DOHH2 (cell line): ENCODE data around the gene ZNF366.
A peak's percentile ranks its signal among the peaks of the same experiment; 100 is the strongest.

Experiments used
- H3F3A ChIP-seq: fragments of 200-600 bp; sonication (generic), shearing (Covaris generic); 2 replicates; pipeline ENCODE4 v1.6.0; 2016; ENCODE audit warnings: antibody characterized with exemption, mild to moderate bottlenecking; ENCODE audit not compliant: control insufficient read depth, insufficient read depth
- H3K27ac ChIP-seq: fragments of 200-600 bp; sonication (generic); 2 replicates; pipeline ENCODE4 v1.5.1; 2014; ENCODE audit warnings: low read depth, mild to moderate bottlenecking, low read length, moderate library complexity
- H3K27me3 ChIP-seq: fragments of 200-600 bp; sonication (generic); 2 replicates; pipeline ENCODE4 v1.6.1; 2014; ENCODE audit warnings: mild to moderate bottlenecking, low read length, mixed read lengths; ENCODE audit not compliant: control insufficient read depth
- H3K36me3 ChIP-seq: fragments of 200-600 bp; sonication (generic); 2 replicates; pipeline ENCODE4 v1.6.1; 2014; ENCODE audit warnings: mild to moderate bottlenecking, low read length, moderate library complexity, mixed read lengths; ENCODE audit not compliant: control insufficient read depth
- H3K4me1 ChIP-seq: fragments of 200-600 bp; sonication (generic); 2 replicates; pipeline ENCODE4 v1.6.1; 2014; ENCODE audit warnings: mild to moderate bottlenecking, low read length, mixed read lengths; ENCODE audit not compliant: control insufficient read depth
- H3K4me2 ChIP-seq: fragments of 200-600 bp; sonication (generic); 2 replicates; pipeline ENCODE4 v1.6.0; 2014; ENCODE audit warnings: mild to moderate bottlenecking, low read length, moderate library complexity
- H3K4me3 ChIP-seq: fragments of 200-600 bp; sonication (generic); 2 replicates; pipeline ENCODE4 v1.5.1; 2014; ENCODE audit warnings: mild to moderate bottlenecking, low read length, mixed read lengths
- H3K79me2 ChIP-seq: fragments of 200-600 bp; sonication (generic); 2 replicates; pipeline ENCODE4 v1.6.1; 2014; ENCODE audit warnings: mild to moderate bottlenecking, low read length, mixed read lengths; ENCODE audit not compliant: control insufficient read depth
- H3K9me2 ChIP-seq: fragments of 200-600 bp; sonication (generic); replicated peaks from 2 replicates; pipeline ENCODE4 v1.6.1; 2014; ENCODE audit warnings: mild to moderate bottlenecking, low read length, mixed read lengths; ENCODE audit not compliant: control insufficient read depth
- H3K9me3 ChIP-seq: fragments of 200-600 bp; sonication (generic); 2 replicates; pipeline ENCODE4 v1.6.1; 2014; ENCODE audit warnings: antibody characterized with exemption, low read length, mixed read lengths; ENCODE audit not compliant: control insufficient read depth, insufficient read depth
- H4K20me1 ChIP-seq: fragments of 200-600 bp; sonication (generic); 2 replicates; pipeline ENCODE4 v1.6.0; 2014; ENCODE audit warnings: low read depth, mild to moderate bottlenecking, antibody characterized with exemption, low read length, moderate library complexity; ENCODE audit not compliant: control insufficient read depth, insufficient read depth
- EZH2phosphoT487 ChIP-seq: fragments of 200-600 bp; sonication (generic); IDR thresholded peaks from 2 replicates; pipeline ENCODE4 v1.6.1; 2017; ENCODE audit warnings: borderline replicate concordance, mild to moderate bottlenecking, antibody characterized with exemption, low read length, moderate library complexity, mixed read lengths
- TF ChIP-seq, protein P1 (sequence below): fragments of 200-600 bp; sonication (generic); IDR thresholded peaks from one replicate; pipeline ENCODE4 v1.5.1; 2014; ENCODE audit warnings: antibody characterized with exemption, mild to moderate bottlenecking, low read depth, low read length; ENCODE audit not compliant: poor library complexity, severe bottlenecking

The ZNF366 gene

DNA sequence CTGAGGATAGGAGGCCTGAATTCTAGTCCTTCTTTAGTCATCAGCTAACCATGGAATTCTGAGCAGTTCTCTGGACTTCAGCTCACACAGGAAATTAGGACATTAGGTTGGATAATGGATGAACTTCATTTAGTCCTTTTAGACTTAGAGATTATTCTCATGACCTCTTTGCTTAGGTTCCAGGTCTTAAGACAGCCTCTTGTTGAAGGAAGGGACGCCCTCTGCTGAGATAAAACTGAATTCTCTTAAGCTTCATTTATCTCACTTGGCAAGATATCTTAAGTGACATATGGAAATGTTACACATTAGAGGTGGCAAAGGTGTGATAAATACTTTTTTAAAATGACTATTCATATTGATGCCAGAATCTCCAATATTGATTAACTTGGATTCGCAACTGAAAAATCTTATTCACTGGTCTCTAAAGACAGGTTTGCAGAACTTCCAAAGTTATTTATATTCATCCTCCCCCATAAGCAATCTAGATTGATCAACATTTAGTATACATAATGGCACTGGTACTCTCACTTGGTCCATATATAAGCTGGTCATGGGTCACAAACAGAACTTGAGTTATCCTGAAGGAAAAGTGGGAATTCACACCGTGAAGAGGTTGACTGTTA, 16.9 kb upstream of the ZNF366 start:
- H3K9me2 ChIP-seq, result no peaks in the 10 kb centered on the region
- H3K4me3 ChIP-seq, result no peak overlapping the region
- H3K36me3 ChIP-seq, result no peaks in the 10 kb centered on the region
- TF ChIP-seq EZH2phosphoT487, result no peak
- TF ChIP-seq, protein P1, sequence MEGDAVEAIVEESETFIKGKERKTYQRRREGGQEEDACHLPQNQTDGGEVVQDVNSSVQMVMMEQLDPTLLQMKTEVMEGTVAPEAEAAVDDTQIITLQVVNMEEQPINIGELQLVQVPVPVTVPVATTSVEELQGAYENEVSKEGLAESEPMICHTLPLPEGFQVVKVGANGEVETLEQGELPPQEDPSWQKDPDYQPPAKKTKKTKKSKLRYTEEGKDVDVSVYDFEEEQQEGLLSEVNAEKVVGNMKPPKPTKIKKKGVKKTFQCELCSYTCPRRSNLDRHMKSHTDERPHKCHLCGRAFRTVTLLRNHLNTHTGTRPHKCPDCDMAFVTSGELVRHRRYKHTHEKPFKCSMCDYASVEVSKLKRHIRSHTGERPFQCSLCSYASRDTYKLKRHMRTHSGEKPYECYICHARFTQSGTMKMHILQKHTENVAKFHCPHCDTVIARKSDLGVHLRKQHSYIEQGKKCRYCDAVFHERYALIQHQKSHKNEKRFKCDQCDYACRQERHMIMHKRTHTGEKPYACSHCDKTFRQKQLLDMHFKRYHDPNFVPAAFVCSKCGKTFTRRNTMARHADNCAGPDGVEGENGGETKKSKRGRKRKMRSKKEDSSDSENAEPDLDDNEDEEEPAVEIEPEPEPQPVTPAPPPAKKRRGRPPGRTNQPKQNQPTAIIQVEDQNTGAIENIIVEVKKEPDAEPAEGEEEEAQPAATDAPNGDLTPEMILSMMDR, result peak; percentile 71
- no peak overlapping the region for H3K27ac ChIP-seq
- H3K9me3 ChIP-seq, result no peaks in the 10 kb centered on the region
- no peaks in the 10 kb centered on the region for H3K79me2 ChIP-seq
- no peaks in the 10 kb centered on the region for H4K20me1 ChIP-seq
- no peak overlapping the region for H3K4me2 ChIP-seq
- no peaks in the 10 kb centered on the region for H3K4me1 ChIP-seq
- no peaks in the 10 kb centered on the region for H3F3A ChIP-seq
- 0 out of 2 replicates have a peak, but pooled peaks cover 2% of the 10 kb centered on the region for H3K27me3 ChIP-seq

DNA sequence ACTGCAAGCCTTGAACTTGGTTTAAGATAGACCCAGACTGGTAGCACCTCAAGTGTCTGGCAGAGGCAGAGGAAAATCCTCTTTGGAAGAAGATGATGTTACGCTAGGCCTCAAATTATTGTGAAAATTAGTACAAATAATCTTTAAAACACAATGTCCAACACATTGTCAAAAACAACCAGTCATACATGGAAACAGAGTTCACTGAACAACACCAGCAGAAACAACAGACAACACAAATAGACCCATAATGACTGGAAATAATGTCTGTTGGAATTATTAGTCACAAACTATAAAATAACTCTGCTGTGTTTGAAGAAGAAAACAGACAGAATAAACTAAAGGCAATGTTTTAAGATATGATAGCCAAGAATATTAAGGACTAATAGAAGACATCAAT, 15.4 kb upstream of the ZNF366 start:
- no peak overlapping the region for H3K27ac ChIP-seq
- no peaks in the 10 kb centered on the region for H3K36me3 ChIP-seq
- H3K4me3 ChIP-seq, result no peak overlapping the region
- no peaks in the 10 kb centered on the region for H3K79me2 ChIP-seq
- no peak overlapping the region for H3K4me2 ChIP-seq
- no peaks in the 10 kb centered on the region for H4K20me1 ChIP-seq
- no peaks in the 10 kb centered on the region for H3K9me2 ChIP-seq
- no peaks in the 10 kb centered on the region for H3K9me3 ChIP-seq
- H3K4me1 ChIP-seq, result no peaks in the 10 kb centered on the region
- H3F3A ChIP-seq, result no peaks in the 10 kb centered on the region
- 0 out of 2 replicates have a peak, but pooled peaks cover 2% of the 10 kb centered on the region for H3K27me3 ChIP-seq
- TF ChIP-seq EZH2phosphoT487, result no peak
- TF ChIP-seq, protein P1, result no peak

DNA sequence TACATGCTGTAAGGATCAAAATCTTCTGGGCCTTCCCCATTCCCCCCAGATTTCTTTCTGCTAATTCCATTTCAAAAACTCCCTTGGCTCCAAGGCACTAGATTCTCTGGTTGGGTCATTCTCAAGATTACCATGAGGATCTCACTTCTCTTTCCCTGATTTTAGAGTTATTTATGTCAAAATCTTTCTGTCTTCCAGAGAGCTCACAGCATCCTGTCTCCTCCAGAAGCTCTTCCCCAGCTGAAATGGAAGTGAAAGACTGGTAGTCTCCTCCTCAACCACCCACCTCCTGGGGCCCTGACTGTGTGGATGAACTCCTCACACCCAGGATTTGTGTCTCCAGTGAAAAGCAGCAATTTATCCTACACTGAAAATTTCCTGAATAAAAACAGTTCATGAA, 11.9 kb upstream of the ZNF366 start:
- Histone ChIP-seq H3K9me2 (no peaks in the 10 kb centered on the region), H3F3A (no peaks in the 10 kb centered on the region), H3K4me3 (no peak overlapping the region), H3K4me1 (no peaks in the 10 kb centered on the region), H4K20me1 (no peaks in the 10 kb centered on the region), H3K9me3 (no peaks in the 10 kb centered on the region), H3K36me3 (no peaks in the 10 kb centered on the region), H3K4me2 (no peak overlapping the region), H3K27me3 (0 out of 2 replicates have a peak, but pooled peaks cover 2% of the 10 kb centered on the region), H3K79me2 (no peaks in the 10 kb centered on the region), H3K27ac (no peak overlapping the region)
- TF ChIP-seq EZH2phosphoT487, result no peak
- TF ChIP-seq, protein P1, result no peak
